ENCODE data around the gene C6orf132. TPM values are rescaled to one million over a fixed set of nuclear protein-coding genes. Genes with fewer than 3 reads are reported as not detected.
A peak's percentile ranks its signal among the peaks of the same experiment; 100 is the strongest.

The C6orf132 gene
- total RNA-seq, 4 donors from 2014 or later = 0.22 to 4.7 (median 2.2) TPM

DNA sequence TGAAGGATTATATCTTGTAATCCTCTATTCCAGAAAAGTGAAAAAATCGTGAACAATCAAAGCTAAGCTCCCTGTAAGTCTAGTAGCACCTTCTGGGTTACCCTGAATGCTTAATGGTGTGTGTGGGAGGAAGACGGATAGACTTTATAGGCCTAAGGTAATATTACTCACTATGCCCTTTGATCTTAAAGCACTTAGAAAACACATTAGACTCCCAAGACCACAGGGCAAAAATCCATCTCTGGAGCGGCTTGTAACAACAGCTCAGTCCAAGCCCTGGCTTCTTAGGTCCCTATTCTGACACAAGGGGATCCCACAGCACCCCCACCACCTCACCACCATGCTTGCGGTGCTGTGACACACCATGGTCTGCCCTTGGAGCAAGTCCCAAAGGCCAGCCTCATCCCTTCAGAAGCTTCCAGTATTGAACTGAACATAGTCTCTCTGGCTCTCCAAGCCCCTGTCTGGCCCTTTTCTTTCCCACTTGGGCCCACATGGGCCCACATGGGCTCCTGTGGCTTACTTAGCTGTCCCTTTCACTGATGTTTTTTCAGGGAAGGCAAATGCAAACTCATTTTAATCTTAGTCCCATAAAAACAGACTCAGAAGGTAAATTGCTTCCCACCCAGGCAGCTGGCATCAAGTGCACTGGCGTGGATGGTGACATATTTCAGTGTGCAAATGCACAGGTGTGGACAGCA is 28.3 kb downstream of the C6orf132 start:
- H3K36me3 ChIP-seq = no peaks in the 10 kb centered on the region
- peaks cover 0 to 5% (median 0%) of the 10 kb centered on the region in 4 donors for H3K4me1 ChIP-seq
- TF ChIP-seq POLR2A (IDR thresholded peaks at IDR 0.05) = no peak
- TF ChIP-seq, protein P1, sequence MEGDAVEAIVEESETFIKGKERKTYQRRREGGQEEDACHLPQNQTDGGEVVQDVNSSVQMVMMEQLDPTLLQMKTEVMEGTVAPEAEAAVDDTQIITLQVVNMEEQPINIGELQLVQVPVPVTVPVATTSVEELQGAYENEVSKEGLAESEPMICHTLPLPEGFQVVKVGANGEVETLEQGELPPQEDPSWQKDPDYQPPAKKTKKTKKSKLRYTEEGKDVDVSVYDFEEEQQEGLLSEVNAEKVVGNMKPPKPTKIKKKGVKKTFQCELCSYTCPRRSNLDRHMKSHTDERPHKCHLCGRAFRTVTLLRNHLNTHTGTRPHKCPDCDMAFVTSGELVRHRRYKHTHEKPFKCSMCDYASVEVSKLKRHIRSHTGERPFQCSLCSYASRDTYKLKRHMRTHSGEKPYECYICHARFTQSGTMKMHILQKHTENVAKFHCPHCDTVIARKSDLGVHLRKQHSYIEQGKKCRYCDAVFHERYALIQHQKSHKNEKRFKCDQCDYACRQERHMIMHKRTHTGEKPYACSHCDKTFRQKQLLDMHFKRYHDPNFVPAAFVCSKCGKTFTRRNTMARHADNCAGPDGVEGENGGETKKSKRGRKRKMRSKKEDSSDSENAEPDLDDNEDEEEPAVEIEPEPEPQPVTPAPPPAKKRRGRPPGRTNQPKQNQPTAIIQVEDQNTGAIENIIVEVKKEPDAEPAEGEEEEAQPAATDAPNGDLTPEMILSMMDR (IDR thresholded peaks at IDR 0.05) = no peak
- no peak for TF ChIP-seq EP300 (IDR thresholded peaks at IDR 0.05)
- H3K4me3 ChIP-seq = no peak overlapping the region
- peak overlapping the region in 1 of 4 donors; percentile 34 for H3K27ac ChIP-seq
- WGBS, 2 donors = 70% methylated on average over 5 of the region's 5 CpGs
- no peaks in the 10 kb centered on the region for H3K27me3 ChIP-seq
- no peak for DNase-seq (ENCODE audit: low spot score in 2 of 2)
- peaks cover 0 to 12% (median 0%) of the 10 kb centered on the region in 4 donors for H3K9me3 ChIP-seq

DNA sequence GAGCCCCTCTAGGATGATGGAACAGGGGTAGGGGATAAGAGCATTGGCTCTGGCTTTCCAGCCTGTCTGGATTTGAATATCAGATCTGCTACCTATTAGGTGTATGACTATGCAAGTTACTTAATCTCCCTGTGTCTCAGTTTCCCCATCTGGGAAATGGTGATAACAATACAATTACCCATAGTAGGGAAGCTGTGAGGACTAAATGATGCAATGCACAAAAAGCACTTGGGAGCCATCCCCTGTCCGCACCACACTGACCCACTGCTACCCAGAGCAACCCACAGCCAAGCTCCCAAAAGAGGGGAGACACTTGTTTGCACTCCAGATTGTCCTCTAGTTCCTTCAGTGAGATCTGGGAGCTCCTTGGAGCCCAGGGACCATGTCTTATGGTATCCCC is 30.1 kb downstream of the C6orf132 start:
- TF ChIP-seq, protein P1 (IDR thresholded peaks at IDR 0.05) = no peak
- TF ChIP-seq POLR2A (IDR thresholded peaks at IDR 0.05) = no peak
- no peak for TF ChIP-seq EP300 (IDR thresholded peaks at IDR 0.05)
- Histone ChIP-seq H3K4me1 (no peaks in the 10 kb centered on the region), H3K27me3 (no peaks in the 10 kb centered on the region), H3K36me3 (no peaks in the 10 kb centered on the region), H3K27ac (no peak overlapping the region), H3K4me3 (no peak overlapping the region), H3K9me3 (peaks cover 0 to 12% (median 0%) of the 10 kb centered on the region in 4 donors)
- no peak for DNase-seq (ENCODE audit: low spot score in 2 of 2)
- WGBS, 2 donors = 91 to 100% methylated on average over 1 of the region's 1 CpG

DNA sequence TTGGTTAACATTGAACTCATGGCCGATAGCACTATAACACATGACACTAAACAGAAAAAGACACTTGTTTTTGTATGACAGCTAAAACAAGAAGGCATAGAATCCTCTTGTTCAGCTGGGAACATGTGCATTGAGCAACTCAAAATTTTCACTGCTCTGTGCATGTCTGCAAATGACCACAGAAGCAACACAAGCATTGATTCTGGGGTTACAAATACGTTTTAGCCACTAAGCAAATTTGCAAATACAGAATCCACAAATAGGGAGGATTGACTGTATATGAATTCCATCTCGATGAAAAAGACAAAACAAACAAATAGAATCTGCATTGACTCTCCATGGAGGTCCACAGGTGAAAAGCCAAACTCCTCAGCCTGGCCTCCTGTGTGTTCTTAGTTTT is 31.7 kb downstream of the C6orf132 start:
- H3K4me3 ChIP-seq = no peak overlapping the region
- peaks cover 0 to 3% of the 10 kb centered on the region in 2 donors for H3K27me3 ChIP-seq
- DNase-seq (ENCODE audit: low spot score in 2 of 2) = no peak
- TF ChIP-seq POLR2A (IDR thresholded peaks at IDR 0.05) = no peak
- TF ChIP-seq EP300 (IDR thresholded peaks at IDR 0.05) = no peak
- TF ChIP-seq, protein P1 (IDR thresholded peaks at IDR 0.05) = no peak
- H3K4me1 ChIP-seq = no peaks in the 10 kb centered on the region
- WGBS, 2 donors = 65 to 90% methylated on average over 3 of the region's 3 CpGs
- no peaks in the 10 kb centered on the region for H3K36me3 ChIP-seq
- H3K27ac ChIP-seq = no peak overlapping the region
- peaks cover 0 to 12% (median 0%) of the 10 kb centered on the region in 4 donors for H3K9me3 ChIP-seq

DNA sequence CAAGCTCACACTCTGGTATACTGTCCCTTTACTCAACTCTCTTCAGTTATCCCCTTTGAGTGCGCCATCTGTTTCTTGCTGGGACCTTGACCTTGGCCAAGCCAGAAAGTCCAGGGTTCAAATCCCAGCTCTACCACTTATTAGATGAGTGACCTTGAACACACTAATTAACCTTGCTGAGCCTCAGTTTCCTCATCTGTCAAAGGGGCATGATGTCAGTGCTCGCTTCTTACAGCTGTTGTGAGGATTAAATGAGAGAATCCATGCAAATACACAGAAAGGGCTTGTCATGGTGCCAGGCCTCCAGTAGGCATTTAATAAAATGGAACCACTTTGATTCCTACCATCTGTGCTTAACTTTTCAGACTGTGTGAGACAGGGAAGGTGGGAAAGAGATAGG is 34.3 kb downstream of the C6orf132 start:
- Histone ChIP-seq H3K27ac (no peak overlapping the region), H3K4me3 (no peak overlapping the region), H3K36me3 (no peaks in the 10 kb centered on the region), H3K9me3 (peaks cover 0 to 12% (median 0%) of the 10 kb centered on the region in 4 donors), H3K27me3 (peaks cover 0 to 15% of the 10 kb centered on the region in 2 donors), H3K4me1 (peaks cover 0 to 15% (median 2%) of the 10 kb centered on the region in 4 donors)
- DNase-seq (ENCODE audit: low spot score in 2 of 2) = no peak
- TF ChIP-seq, protein P1 (IDR thresholded peaks at IDR 0.05) = no peak
- TF ChIP-seq POLR2A (IDR thresholded peaks at IDR 0.05) = no peak
- TF ChIP-seq EP300 (IDR thresholded peaks at IDR 0.05) = no peak
- WGBS, 2 donors = 98 to 100% methylated on average over 2 of the region's 2 CpGs
